Coronary artery (tissue), 2 donors: Measurements from ENCODE around the gene EMX1.

ENCODE experiments used
- DNase-seq: peaks from one replicate; pipeline ENCODE4 v3.0.0-alpha.2; 2017; ENCODE audit warnings: low spot score
- H3K27ac ChIP-seq, 2 donors: fragments of 200-600 bp; sonication (generic); one replicate each; pipeline ENCODE4 v1.5.1; 2016 to 2019
- H3K4me3 ChIP-seq: fragments of 200-600 bp; sonication (generic); 2 replicates; pipeline ENCODE4 v1.5.1; 2016; ENCODE audit warnings: mild to moderate bottlenecking, moderate library complexity
- TF ChIP-seq, protein P1 (sequence below): fragments of 200-600 bp; sonication (generic); IDR thresholded peaks from one replicate; pipeline ENCODE4 v1.5.1; 2019; ENCODE audit warnings: antibody characterized with exemption

Gene EMX1

DNA sequence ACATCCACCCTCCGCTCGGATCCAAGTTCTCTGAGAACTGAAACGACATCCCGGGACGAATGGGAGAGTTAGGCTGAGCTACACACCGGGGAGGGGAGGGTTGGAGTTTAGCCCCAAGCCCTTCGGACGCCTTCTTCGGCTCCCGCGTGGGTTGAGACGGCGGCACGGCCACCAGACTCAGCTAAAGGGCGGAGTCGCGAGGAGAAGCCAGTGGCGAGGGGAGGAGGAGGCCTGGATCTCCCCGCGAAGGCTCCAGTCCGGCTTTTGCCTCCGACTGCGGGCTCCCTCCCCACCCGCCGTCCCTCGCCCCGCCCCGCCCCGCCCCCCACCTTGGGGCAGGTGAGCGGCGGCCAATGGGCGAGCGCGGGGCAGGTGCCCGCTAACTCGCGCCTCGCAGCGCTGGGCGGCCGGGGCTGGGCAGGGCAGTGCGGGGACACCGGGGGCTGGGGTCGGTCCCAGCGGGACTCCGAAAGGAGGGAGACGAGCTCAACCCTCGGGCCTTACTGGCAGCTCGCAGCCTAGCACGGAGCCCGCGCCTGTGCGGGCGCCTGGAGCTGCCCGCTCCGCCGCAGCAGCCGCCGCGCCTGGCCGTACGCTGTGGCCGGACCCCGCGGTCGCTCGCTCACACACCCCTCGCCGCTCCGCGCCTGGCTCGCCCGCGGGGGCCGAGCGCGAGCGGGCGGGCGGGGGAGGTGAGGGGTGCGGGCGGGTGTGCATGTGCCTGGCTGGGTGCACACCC is at the start of gene EMX1:
TSS of gene EMX1 (plus strand) at position 382 of the 739 bp plus-strand sequence. CDS start at position 716, 334 bp downstream.
- DNase-seq: no peak
- Histone ChIP-seq H3K4me3 (peak within 1 kb of the TSS; percentile 60), H3K27ac (no peak within 1 kb of the TSS)
- TF ChIP-seq, protein P1, sequence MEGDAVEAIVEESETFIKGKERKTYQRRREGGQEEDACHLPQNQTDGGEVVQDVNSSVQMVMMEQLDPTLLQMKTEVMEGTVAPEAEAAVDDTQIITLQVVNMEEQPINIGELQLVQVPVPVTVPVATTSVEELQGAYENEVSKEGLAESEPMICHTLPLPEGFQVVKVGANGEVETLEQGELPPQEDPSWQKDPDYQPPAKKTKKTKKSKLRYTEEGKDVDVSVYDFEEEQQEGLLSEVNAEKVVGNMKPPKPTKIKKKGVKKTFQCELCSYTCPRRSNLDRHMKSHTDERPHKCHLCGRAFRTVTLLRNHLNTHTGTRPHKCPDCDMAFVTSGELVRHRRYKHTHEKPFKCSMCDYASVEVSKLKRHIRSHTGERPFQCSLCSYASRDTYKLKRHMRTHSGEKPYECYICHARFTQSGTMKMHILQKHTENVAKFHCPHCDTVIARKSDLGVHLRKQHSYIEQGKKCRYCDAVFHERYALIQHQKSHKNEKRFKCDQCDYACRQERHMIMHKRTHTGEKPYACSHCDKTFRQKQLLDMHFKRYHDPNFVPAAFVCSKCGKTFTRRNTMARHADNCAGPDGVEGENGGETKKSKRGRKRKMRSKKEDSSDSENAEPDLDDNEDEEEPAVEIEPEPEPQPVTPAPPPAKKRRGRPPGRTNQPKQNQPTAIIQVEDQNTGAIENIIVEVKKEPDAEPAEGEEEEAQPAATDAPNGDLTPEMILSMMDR: no peak

DNA sequence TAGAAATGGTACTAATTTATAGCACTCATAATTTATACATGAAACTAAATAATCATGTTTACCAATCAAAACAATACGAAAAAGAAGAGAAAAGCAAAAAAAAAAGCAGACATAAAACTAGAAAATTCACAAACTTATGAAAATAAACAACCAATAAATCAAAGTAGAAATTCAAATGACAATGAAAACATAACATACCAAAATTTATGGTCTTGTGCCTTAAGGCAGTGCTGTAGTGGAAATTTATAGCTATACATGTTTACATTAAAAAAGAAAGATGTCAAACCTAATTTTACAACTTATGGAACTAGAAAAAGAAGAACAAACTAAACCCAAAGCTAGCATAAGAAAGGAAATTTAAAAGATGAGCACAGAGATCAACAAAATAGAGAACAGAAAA is 46.3 kb upstream of the EMX1 start:
- no peak overlapping the region for H3K4me3 ChIP-seq

DNA sequence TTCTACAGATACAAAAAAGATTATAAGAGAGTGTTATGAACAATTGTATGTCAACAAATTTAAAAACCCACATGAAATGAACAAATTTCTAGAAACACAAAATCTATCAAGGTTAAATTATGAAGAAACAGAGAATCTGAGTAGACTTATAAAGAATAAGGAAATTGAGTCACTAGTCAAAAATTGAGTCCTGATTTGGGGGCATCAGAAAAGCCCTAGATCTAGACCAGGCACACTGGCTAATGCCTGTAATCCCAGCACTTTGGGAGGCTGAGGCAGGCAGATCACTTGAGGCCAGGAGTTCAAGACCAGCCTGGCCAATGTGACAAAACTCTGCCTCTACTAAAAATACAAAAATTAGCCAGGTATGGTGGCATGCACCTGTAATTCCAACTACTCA is 45.4 kb upstream of the EMX1 start:
- no peak for DNase-seq
- TF ChIP-seq, protein P1: no peak

More for the DNA sequence above, 46.3 kb upstream of the EMX1 start:
- H3K27ac ChIP-seq: no peak overlapping the region
- DNase-seq: no peak
- TF ChIP-seq, protein P1: no peak

DNA sequence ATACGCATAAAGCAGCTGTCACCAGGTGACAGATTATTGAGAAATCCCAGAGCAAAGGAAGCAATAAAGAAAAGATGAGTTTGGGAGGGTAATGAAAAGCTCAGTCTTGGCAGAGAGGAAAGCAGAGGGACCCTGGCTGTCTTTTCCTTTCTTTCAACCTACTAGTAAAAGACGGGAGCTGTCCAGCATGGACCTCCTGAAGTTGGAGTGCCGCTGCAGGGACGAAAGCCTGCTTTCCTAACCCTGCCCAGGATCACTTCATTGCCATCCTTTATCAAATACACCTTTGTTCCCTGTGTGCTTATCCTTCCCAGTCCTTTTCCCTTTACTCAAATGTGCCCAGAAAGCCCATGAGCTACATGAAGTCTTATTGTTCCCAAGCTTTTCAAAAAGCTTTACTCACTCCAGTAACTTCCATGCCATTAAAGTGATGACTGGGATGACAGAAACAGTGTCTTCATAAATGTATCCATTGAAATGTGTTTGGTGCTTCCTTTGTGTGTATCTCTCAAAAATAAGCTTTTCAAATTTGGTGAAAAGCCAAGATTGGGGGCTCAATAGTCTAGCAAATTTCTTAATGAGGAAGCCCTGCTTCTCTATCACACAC is 33.9 kb upstream of the EMX1 start:
- no peak overlapping the region for H3K27ac ChIP-seq
- TF ChIP-seq, protein P1: no peak
- no peak for DNase-seq
- no peak overlapping the region for H3K4me3 ChIP-seq

More for the DNA sequence above, 45.4 kb upstream of the EMX1 start:
- Histone ChIP-seq H3K27ac (no peak overlapping the region), H3K4me3 (no peak overlapping the region)

DNA sequence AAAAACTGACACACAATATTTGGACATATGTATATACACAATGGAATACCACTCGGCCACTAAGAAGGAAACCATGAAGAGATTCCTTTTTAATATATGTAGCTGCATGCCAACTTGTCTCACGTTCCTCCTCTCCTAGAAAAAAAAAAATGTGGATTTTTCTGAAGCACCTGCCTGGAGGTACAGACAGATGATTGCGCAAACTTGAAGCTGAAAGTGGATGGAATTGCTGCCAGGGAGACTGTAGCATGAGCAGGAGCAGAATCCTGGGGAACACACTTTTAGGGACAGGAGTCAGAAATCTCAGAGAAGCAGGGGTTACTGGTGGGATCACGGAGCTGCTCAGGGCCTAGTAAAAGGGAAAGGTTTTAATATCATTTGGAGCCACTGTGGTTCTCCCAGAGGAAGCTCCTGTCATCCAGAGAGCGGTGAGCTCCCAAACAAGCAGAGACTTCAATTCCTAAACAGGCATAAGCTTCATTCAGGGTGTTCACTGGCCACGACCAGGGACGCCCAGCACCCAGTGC is 30.8 kb upstream of the EMX1 start:
- DNase-seq: no peak
- Histone ChIP-seq H3K27ac (peak overlapping the region; percentile 79 to 93), H3K4me3 (peak overlapping the region; percentile 79)
- TF ChIP-seq, protein P1: no peak

DNA sequence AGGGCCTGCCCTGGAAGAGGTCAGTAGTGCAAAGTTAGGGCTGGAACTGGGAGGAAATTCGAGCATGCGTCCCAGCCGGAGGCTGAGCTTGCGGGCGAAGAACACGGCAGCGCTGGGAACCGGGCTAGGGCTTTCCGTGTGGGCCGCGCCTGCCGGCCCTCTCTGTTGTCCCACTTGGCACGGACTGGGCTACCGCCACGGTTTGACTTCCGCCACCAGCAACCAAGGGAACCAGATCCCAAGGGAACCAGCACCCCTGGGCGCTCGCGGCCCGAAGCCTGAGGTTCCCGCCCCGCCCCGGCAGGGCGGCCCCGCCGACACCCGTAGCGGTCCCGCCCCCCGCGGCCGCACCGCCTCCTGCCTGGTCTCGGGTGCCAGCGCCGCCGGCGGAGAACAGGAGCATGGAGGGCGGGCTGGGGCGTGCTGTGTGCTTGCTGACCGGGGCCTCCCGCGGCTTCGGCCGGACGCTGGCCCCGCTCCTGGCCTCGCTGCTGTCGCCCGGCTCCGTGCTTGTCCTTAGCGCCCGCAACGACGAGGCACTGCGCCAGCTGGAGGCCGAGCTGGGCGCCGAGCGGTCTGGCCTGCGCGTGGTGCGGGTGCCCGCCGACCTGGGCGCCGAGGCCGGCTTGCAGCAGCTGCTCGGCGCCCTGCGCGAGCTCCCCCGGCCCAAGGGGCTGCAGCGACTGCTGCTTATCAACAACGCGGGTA is 30.1 kb upstream of the EMX1 start, which contains the start of gene SPR:
TSS of gene SPR (plus strand) at position 377 of the 708 bp plus-strand sequence. CDS start at position 402, 25 bp downstream.
- peak within 1 kb of the TSS; percentile 79 to 93 for H3K27ac ChIP-seq
- TF ChIP-seq, protein P1: no peak

More for the DNA sequence above, 30.1 kb upstream of the EMX1 start, which contains the start of gene SPR:
- peak; percentile 82 for DNase-seq
- H3K4me3 ChIP-seq: peak within 1 kb of the TSS; percentile 79
